ENCODE data around the gene SRSF1.

SRSF1 gene

GRCh38 chr17:58052407-58052806 lies 45.4 kb upstream of the SRSF1 start:
- H3K36me3 ChIP-seq (replicated peaks; ENCODE audit: low read depth, low read length) = no peaks in the 10 kb centered on the region
- TF ChIP-seq EZH2phosphoT487 (IDR thresholded peaks at IDR 0.05; ENCODE audit: low read depth) (no peak), CTCF (IDR thresholded peaks at IDR 0.05; ENCODE audit: low read depth, low read length) (no peak)
- H3K79me2 ChIP-seq (ENCODE audit: low read length) = no peaks in the 10 kb centered on the region
- no peak overlapping the region for H2AFZ ChIP-seq (ENCODE audit: low read depth, low read length)
- no peaks in the 10 kb centered on the region for H4K20me1 ChIP-seq (ENCODE audit: insufficient read depth, low read length)
- no peaks in the 10 kb centered on the region for H3K9me3 ChIP-seq (ENCODE audit: insufficient read depth, low read length)
- no peak overlapping the region for H3K27ac ChIP-seq (ENCODE audit: low read length)
- H3K4me3 ChIP-seq (ENCODE audit: low read length) = no peak overlapping the region
- H3K4me1 ChIP-seq (ENCODE audit: low read length) = no peaks in the 10 kb centered on the region
- no peak overlapping the region for H3K9ac ChIP-seq (ENCODE audit: low read length)
- peaks cover 8% of the 10 kb centered on the region for H3K27me3 ChIP-seq (ENCODE audit: low read depth, low read length)
- no peak overlapping the region for H3K4me2 ChIP-seq (ENCODE audit: low read length)

- TF ChIP-seq EZH2phosphoT487 (IDR thresholded peaks at IDR 0.05; ENCODE audit: low read depth) (no peak), CTCF (IDR thresholded peaks at IDR 0.05; ENCODE audit: low read depth, low read length) (no peak)
- Histone ChIP-seq H2AFZ (ENCODE audit: low read depth, low read length) (no peak overlapping the region), H3K4me2 (ENCODE audit: low read length) (no peak overlapping the region), H3K27ac (ENCODE audit: low read length) (no peak overlapping the region), H3K4me1 (ENCODE audit: low read length) (no peaks in the 10 kb centered on the region), H3K9ac (ENCODE audit: low read length) (no peak overlapping the region), H3K9me3 (ENCODE audit: insufficient read depth, low read length) (no peaks in the 10 kb centered on the region), H3K27me3 (ENCODE audit: low read depth, low read length) (peaks cover 7% of the 10 kb centered on the region; the same call in 1 of the 2 replicates), H4K20me1 (ENCODE audit: insufficient read depth, low read length) (no peaks in the 10 kb centered on the region), H3K79me2 (ENCODE audit: low read length) (no peaks in the 10 kb centered on the region), H3K4me3 (ENCODE audit: low read length) (no peak overlapping the region), H3K36me3 (replicated peaks; ENCODE audit: low read depth, low read length) (no peaks in the 10 kb centered on the region)
Measured at GRCh38 chr17:58051468-58051867, 44.4 kb upstream of the SRSF1 start.

- Histone ChIP-seq H4K20me1 (ENCODE audit: insufficient read depth, low read length) (no peaks in the 10 kb centered on the region), H3K79me2 (ENCODE audit: low read length) (no peaks in the 10 kb centered on the region), H3K4me3 (ENCODE audit: low read length) (no peak overlapping the region), H3K4me1 (ENCODE audit: low read length) (no peaks in the 10 kb centered on the region), H3K4me2 (ENCODE audit: low read length) (no peak overlapping the region), H3K27ac (ENCODE audit: low read length) (no peak overlapping the region), H3K27me3 (ENCODE audit: low read depth, low read length) (peaks cover 7% of the 10 kb centered on the region; the same call in 1 of the 2 replicates), H3K36me3 (replicated peaks; ENCODE audit: low read depth, low read length) (no peaks in the 10 kb centered on the region), H3K9me3 (ENCODE audit: insufficient read depth, low read length) (no peaks in the 10 kb centered on the region), H3K9ac (ENCODE audit: low read length) (no peak overlapping the region), H2AFZ (ENCODE audit: low read depth, low read length) (no peak overlapping the region)
- TF ChIP-seq EZH2phosphoT487 (IDR thresholded peaks at IDR 0.05; ENCODE audit: low read depth) (no peak), CTCF (IDR thresholded peaks at IDR 0.05; ENCODE audit: low read depth, low read length) (no peak)
Measured at GRCh38 chr17:58050966-58051365, 43.9 kb upstream of the SRSF1 start.

- no peaks in the 10 kb centered on the region for H3K36me3 ChIP-seq (replicated peaks; ENCODE audit: low read depth, low read length)
- TF ChIP-seq CTCF (IDR thresholded peaks at IDR 0.05; ENCODE audit: low read depth, low read length) = no peak
- TF ChIP-seq EZH2phosphoT487 (IDR thresholded peaks at IDR 0.05; ENCODE audit: low read depth) = no peak
- H3K9ac ChIP-seq (ENCODE audit: low read length) = no peak overlapping the region
- peaks cover 8% of the 10 kb centered on the region for H3K27me3 ChIP-seq (ENCODE audit: low read depth, low read length)
- H3K27ac ChIP-seq (ENCODE audit: low read length) = no peak overlapping the region
- no peaks in the 10 kb centered on the region for H3K9me3 ChIP-seq (ENCODE audit: insufficient read depth, low read length)
- H3K4me1 ChIP-seq (ENCODE audit: low read length) = no peaks in the 10 kb centered on the region
- H4K20me1 ChIP-seq (ENCODE audit: insufficient read depth, low read length) = no peaks in the 10 kb centered on the region
- H2AFZ ChIP-seq (ENCODE audit: low read depth, low read length) = no peak overlapping the region
- no peaks in the 10 kb centered on the region for H3K79me2 ChIP-seq (ENCODE audit: low read length)
- H3K4me3 ChIP-seq (ENCODE audit: low read length) = no peak overlapping the region
- H3K4me2 ChIP-seq (ENCODE audit: low read length) = no peak overlapping the region
Measured at GRCh38 chr17:58049533-58049932, 42.5 kb upstream of the SRSF1 start.
